Measurements from ENCODE around the gene TPGS1.

TPGS1 gene

GRCh38 chr19:519449-519865, 12.2 kb downstream of the TPGS1 start:
- DNase-seq (ENCODE audit: low read depth in 1 of 2, low spot score in 1 of 2), result no peak
- no peak for TF ChIP-seq JUND (IDR thresholded peaks at IDR 0.05; ENCODE audit: low read depth)
- in situ Hi-C loops (cut with HindIII; ENCODE audit: low pct_unique_long_range_greater_than_20kb, low sequenced_read_pairs), result no loop called here

GRCh38 chr19:522726-523125, 15.4 kb downstream of the TPGS1 start:
- in situ Hi-C loops (cut with HindIII; ENCODE audit: low pct_unique_long_range_greater_than_20kb, low sequenced_read_pairs), result no loop called here
- DNase-seq (ENCODE audit: low read depth in 1 of 2, low spot score in 1 of 2), result no peak
- TF ChIP-seq JUND (IDR thresholded peaks at IDR 0.05; ENCODE audit: low read depth), result no peak

- no peak for DNase-seq (ENCODE audit: low read depth in 1 of 2, low spot score in 1 of 2)
- in situ Hi-C loops (cut with HindIII; ENCODE audit: low pct_unique_long_range_greater_than_20kb, low sequenced_read_pairs), result no loop called here
- no peak for TF ChIP-seq JUND (IDR thresholded peaks at IDR 0.05; ENCODE audit: low read depth)
These were observed 16.9 kb downstream of the TPGS1 start for GRCh38 chr19:524062-524674.

GRCh38 chr19:525029-525428, 17.7 kb downstream of the TPGS1 start:
- in situ Hi-C loops (cut with HindIII; ENCODE audit: low pct_unique_long_range_greater_than_20kb, low sequenced_read_pairs), result no loop called here
- TF ChIP-seq JUND (IDR thresholded peaks at IDR 0.05; ENCODE audit: low read depth), result no peak
- DNase-seq (ENCODE audit: low read depth in 1 of 2, low spot score in 1 of 2), result no peak

- in situ Hi-C loops (cut with HindIII; ENCODE audit: low pct_unique_long_range_greater_than_20kb, low sequenced_read_pairs), result no loop called here
- no peak for TF ChIP-seq JUND (IDR thresholded peaks at IDR 0.05; ENCODE audit: low read depth)
- DNase-seq (ENCODE audit: low read depth in 1 of 2, low spot score in 1 of 2), result no peak
These were observed 18.6 kb downstream of the TPGS1 start for GRCh38 chr19:525857-526419.

- TF ChIP-seq JUND (IDR thresholded peaks at IDR 0.05; ENCODE audit: low read depth), result no peak
- in situ Hi-C loops (cut with HindIII; ENCODE audit: low pct_unique_long_range_greater_than_20kb, low sequenced_read_pairs), result no loop called here
- no peak for DNase-seq (ENCODE audit: low read depth in 1 of 2, low spot score in 1 of 2)
These were observed 23.1 kb downstream of the TPGS1 start for GRCh38 chr19:530134-531008.

GRCh38 chr19:531009-531752, 23.9 kb downstream of the TPGS1 start:
- peak; percentile 83 to 95 for DNase-seq (ENCODE audit: low read depth in 1 of 2, low spot score in 1 of 2)
- TF ChIP-seq JUND (IDR thresholded peaks at IDR 0.05; ENCODE audit: low read depth), result no peak
- in situ Hi-C loops (cut with HindIII; ENCODE audit: low pct_unique_long_range_greater_than_20kb, low sequenced_read_pairs), result no loop called here

GRCh38 chr19:531753-532560, 24.7 kb downstream of the TPGS1 start, which contains the start of gene CDC34:
Gene CDC34 (plus strand): TSS chr19:531760. CDS start chr19:531932, 172 bp downstream.
- TF ChIP-seq JUND (IDR thresholded peaks at IDR 0.05; ENCODE audit: low read depth), result no peak
- in situ Hi-C loops (cut with HindIII; ENCODE audit: low pct_unique_long_range_greater_than_20kb, low sequenced_read_pairs), result no loop called here
- DNase-seq (ENCODE audit: low read depth in 1 of 2, low spot score in 1 of 2), result no peak

- TF ChIP-seq JUND (IDR thresholded peaks at IDR 0.05; ENCODE audit: low read depth), result no peak
- DNase-seq (ENCODE audit: low read depth in 1 of 2, low spot score in 1 of 2), result peak in 1 of 2 experiments; percentile 63
These were observed 25.5 kb downstream of the TPGS1 start for GRCh38 chr19:532561-533363.

GRCh38 chr19:533364-534058, 26.2 kb downstream of the TPGS1 start:
- no peak for TF ChIP-seq JUND (IDR thresholded peaks at IDR 0.05; ENCODE audit: low read depth)
- no peak for DNase-seq (ENCODE audit: low read depth in 1 of 2, low spot score in 1 of 2)
- in situ Hi-C loops (cut with HindIII; ENCODE audit: low pct_unique_long_range_greater_than_20kb, low sequenced_read_pairs), result no loop called here

More at GRCh38 chr19:532561-533363, 25.5 kb downstream of the TPGS1 start:
- in situ Hi-C loops (cut with HindIII; ENCODE audit: low pct_unique_long_range_greater_than_20kb, low sequenced_read_pairs), result no loop called here

Data from T47D (cell line).